MM.1S (cell line): ENCODE data around the gene SSNA1.

Experiments
- EZH2 ChIP-seq: fragments of 300-600 bp; sonication (generic); optimal IDR thresholded peaks from 2 replicates; pipeline ENCODE3; 2017; ENCODE audit warnings: low read depth, mild to moderate bottlenecking, antibody characterized with exemption, low read length, mixed read lengths
- EZH2phosphoT487 ChIP-seq: fragments of 300-600 bp; sonication (generic); IDR thresholded peaks from 2 replicates; pipeline ENCODE4 v1.6.1; 2018; ENCODE audit warnings: antibody characterized with exemption, low read length
- TF ChIP-seq, protein P1 (sequence below): fragments of 300-600 bp; sonication (generic); IDR thresholded peaks from 2 replicates; pipeline ENCODE4 v1.5.1; 2016; ENCODE audit warnings: antibody characterized with exemption, low read length, mixed read lengths

DNA sequence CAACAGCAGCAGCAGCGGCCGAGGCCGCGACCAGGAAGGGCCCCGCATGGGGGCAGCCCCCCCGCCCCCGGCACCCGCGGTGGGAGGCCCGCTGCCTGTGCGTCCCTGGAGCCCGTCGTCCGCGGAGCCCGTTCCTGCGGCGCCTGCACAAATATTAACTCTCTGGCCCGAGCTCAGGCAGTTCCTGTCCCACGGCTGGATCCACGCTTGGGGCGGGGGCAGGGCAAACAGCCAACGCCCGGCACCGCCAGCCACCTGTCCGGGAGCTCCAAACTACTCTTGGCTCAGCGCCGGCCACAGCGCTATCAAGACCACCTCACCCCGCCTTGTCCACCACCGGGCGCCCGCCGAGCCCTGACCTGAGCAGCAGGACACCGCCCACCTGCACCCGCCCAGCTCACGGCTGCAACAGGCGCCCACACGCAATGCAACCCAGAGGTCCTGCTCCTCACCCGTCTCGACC lies 18.5 kb upstream of the SSNA1 start, which contains the start of gene LRRC26:
- TF ChIP-seq, protein P1, sequence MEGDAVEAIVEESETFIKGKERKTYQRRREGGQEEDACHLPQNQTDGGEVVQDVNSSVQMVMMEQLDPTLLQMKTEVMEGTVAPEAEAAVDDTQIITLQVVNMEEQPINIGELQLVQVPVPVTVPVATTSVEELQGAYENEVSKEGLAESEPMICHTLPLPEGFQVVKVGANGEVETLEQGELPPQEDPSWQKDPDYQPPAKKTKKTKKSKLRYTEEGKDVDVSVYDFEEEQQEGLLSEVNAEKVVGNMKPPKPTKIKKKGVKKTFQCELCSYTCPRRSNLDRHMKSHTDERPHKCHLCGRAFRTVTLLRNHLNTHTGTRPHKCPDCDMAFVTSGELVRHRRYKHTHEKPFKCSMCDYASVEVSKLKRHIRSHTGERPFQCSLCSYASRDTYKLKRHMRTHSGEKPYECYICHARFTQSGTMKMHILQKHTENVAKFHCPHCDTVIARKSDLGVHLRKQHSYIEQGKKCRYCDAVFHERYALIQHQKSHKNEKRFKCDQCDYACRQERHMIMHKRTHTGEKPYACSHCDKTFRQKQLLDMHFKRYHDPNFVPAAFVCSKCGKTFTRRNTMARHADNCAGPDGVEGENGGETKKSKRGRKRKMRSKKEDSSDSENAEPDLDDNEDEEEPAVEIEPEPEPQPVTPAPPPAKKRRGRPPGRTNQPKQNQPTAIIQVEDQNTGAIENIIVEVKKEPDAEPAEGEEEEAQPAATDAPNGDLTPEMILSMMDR: no peak
- TF ChIP-seq EZH2phosphoT487 (no peak), EZH2 (no peak)
